Measurements from ENCODE around the gene SLC35F1. TPM values are rescaled to one million over a fixed set of nuclear protein-coding genes. Genes with fewer than 3 reads are reported as not detected.

Gene SLC35F1
- total and polyA plus RNA-seq, 10 of the 15 experiments (the other 5 are each of a cell fraction or from before 2014, with no cell fraction given), result 0.01 TPM; not detected in 9

GRCh38 chr6:117880824-117881223, 26.2 kb upstream of the SLC35F1 start (continued):
- TF ChIP-seq USF1 (IDR thresholded peaks at IDR 0.05; ENCODE audit: borderline replicate concordance, extremely low read length, insufficient read depth, low read depth, low read length), result no peak

- intact Hi-C loops (cut with micrococcal nuclease; ENCODE audit: unreplicated experiment), result no loop called here
- SMC1A ChIA-PET (ENCODE audit: uncharacterized antibody, unreplicated experiment), result interaction anchor here (0.9 kb wide), 1 partner anchor 49 kb away, joined by 3 read pairs; no protein-coding TSS in a partner anchor
- RAD21 ChIA-PET (ENCODE audit: unreplicated experiment), result interaction anchor here (0.7 kb wide), 1 partner anchor 31 kb away, joined by 4 read pairs; no protein-coding TSS in a partner anchor
- no peak overlapping the region for H3K4me2 ChIP-seq (ENCODE audit: control insufficient read depth, insufficient read depth)
- ATAC-seq (no peak), DNase-seq (ENCODE audit: low read depth, low spot score) (no peak), FAIRE-seq (no peak)
- H3K4me1 ChIP-seq (ENCODE audit: control insufficient read depth, insufficient read depth, low read length), result no peaks in the 10 kb centered on the region
- H3K27ac ChIP-seq (ENCODE audit: control insufficient read depth, insufficient read depth), result no peak overlapping the region
- in situ Hi-C loops (cut with MboI), result no loop called here
- no peaks in the 10 kb centered on the region for H3K36me3 ChIP-seq (ENCODE audit: control insufficient read depth in 2 of 2, insufficient read depth in 2 of 2, low read length in 1 of 2)
- no peaks in the 10 kb centered on the region for H3K9me3 ChIP-seq (replicated peaks; ENCODE audit: control insufficient read depth, insufficient read depth, low read length)
- no peaks in the 10 kb centered on the region for H3K79me2 ChIP-seq (ENCODE audit: control insufficient read depth, insufficient read depth, low read length)
- no peaks in the 10 kb centered on the region for H4K20me1 ChIP-seq (ENCODE audit: control insufficient read depth, insufficient read depth)
- H2AFZ ChIP-seq (ENCODE audit: control insufficient read depth, low read depth, low read length), result no peak overlapping the region
- H3K27me3 ChIP-seq (replicated peaks in 1 of 2; ENCODE audit: control insufficient read depth in 2 of 2, insufficient read depth in 2 of 2, low read length in 1 of 2), result no peaks in the 10 kb centered on the region
- CTCF ChIA-PET, result no interaction called here
- POLR2A ChIA-PET, result no interaction called here
- no peak overlapping the region for H3K4me3 ChIP-seq
- TF ChIP-seq SMARCA5 (IDR thresholded peaks at IDR 0.05) (no peak), HDAC6 (IDR thresholded peaks at IDR 0.05; ENCODE audit: unreplicated experiment) (no peak), CBFB (IDR thresholded peaks at IDR 0.05; ENCODE audit: low read depth) (no peak), SIX5 (IDR thresholded peaks at IDR 0.05; ENCODE audit: low read depth, low read length, severe bottlenecking) (no peak), CBX3 (IDR thresholded peaks at IDR 0.05; ENCODE audit: borderline replicate concordance, low read depth) (no peak), SUPT20H (IDR thresholded peaks at IDR 0.05; ENCODE audit: borderline replicate concordance, control insufficient read depth, low read depth, low read length) (no peak), SMAD1 (IDR thresholded peaks at IDR 0.05; ENCODE audit: low read depth, partially characterized antibody) (no peak)
- BruUV-seq (replicated peaks), result no TSS peak
- no peak overlapping the region for H3K9ac ChIP-seq (ENCODE audit: control insufficient read depth, insufficient read depth, low read length)
Observed at GRCh38 chr6:117890172-117890571, 16.9 kb upstream of the SLC35F1 start.
